CD4-positive, alpha-beta T cell treated with Interleukin-21 for 1 hour (primary cell): Measurements from ENCODE around the gene DDIT4.

ENCODE experiments used
- DNase-seq: peaks from one replicate; pipeline ENCODE4 v3.0.0-alpha.2; 2020

DDIT4 gene

GRCh38 chr10:72318418-72319262, 44.9 kb downstream of the DDIT4 start:
- DNase-seq = no peak

- peak; percentile 88 for DNase-seq
These were observed 45.9 kb downstream of the DDIT4 start for GRCh38 chr10:72319416-72320254.

GRCh38 chr10:72320676-72321247, 47.0 kb downstream of the DDIT4 start:
- peak; percentile 58 for DNase-seq

GRCh38 chr10:72321248-72322029, 47.7 kb downstream of the DDIT4 start:
- no peak for DNase-seq

GRCh38 chr10:72322030-72322279, 48.2 kb downstream of the DDIT4 start:
- no peak for DNase-seq

- DNase-seq = peak; percentile 61
These were observed 48.7 kb downstream of the DDIT4 start for GRCh38 chr10:72322280-72323058.

- DNase-seq = no peak
These were observed 49.5 kb downstream of the DDIT4 start for GRCh38 chr10:72323108-72323749.

GRCh38 chr10:72323771-72324191, 50.1 kb downstream of the DDIT4 start:
- DNase-seq = no peak
